H9 (cell line): ENCODE results near the gene PRKCZ. TPM values are rescaled to one million over a fixed set of nuclear protein-coding genes. Genes with fewer than 3 reads are reported as not detected.
A peak's percentile ranks its signal among the peaks of the same experiment; 100 is the strongest.

Source experiments
- DNase-seq: peaks from one replicate; pipeline ENCODE4 v3.0.0-alpha.2; 2017
- H2AFZ ChIP-seq: one replicate; pipeline ENCODE4 v1.6.1; 2013; ENCODE audit warnings: mild to moderate bottlenecking, low read length, control low read depth, moderate library complexity
- H2AK5ac ChIP-seq: 2 replicates; pipeline ENCODE4 v1.6.1; 2013; ENCODE audit warnings: low read length, control low read depth, mixed read lengths; ENCODE audit not compliant: insufficient read length
- H2BK120ac ChIP-seq: one replicate; pipeline ENCODE4 v1.6.1; 2013; ENCODE audit warnings: low read depth, mild to moderate bottlenecking, low read length, control low read depth, inconsistent platforms; ENCODE audit not compliant: poor library complexity, severe bottlenecking
- H2BK12ac ChIP-seq: 2 replicates; pipeline ENCODE4 v1.6.1; 2013; ENCODE audit warnings: low read length, control low read depth, mixed read lengths, low read depth; ENCODE audit not compliant: insufficient read length
- H2BK15ac ChIP-seq: 2 replicates; pipeline ENCODE4 v1.6.1; 2013; ENCODE audit warnings: low read depth, low read length, control low read depth
- H2BK20ac ChIP-seq: one replicate; pipeline ENCODE4 v1.6.1; 2013; ENCODE audit warnings: low read depth, mild to moderate bottlenecking, low read length, control low read depth, inconsistent platforms; ENCODE audit not compliant: poor library complexity, severe bottlenecking
- H2BK5ac ChIP-seq: 2 replicates; pipeline ENCODE4 v1.6.1; 2013; ENCODE audit warnings: low read length, control low read depth, mixed read lengths; ENCODE audit not compliant: insufficient read length
- H3K14ac ChIP-seq: 2 replicates; pipeline ENCODE4 v1.6.1; 2013; ENCODE audit warnings: low read length, control low read depth; ENCODE audit not compliant: insufficient read depth
- H3K18ac ChIP-seq: 2 replicates; pipeline ENCODE4 v1.6.1; 2013; ENCODE audit warnings: low read depth, mild to moderate bottlenecking, mixed read lengths, low read length, control low read depth; ENCODE audit not compliant: insufficient read length
- H3K23ac ChIP-seq: 2 replicates; pipeline ENCODE4 v1.6.1; 2013; ENCODE audit warnings: low read length, control low read depth, mixed read lengths, low read depth; ENCODE audit not compliant: insufficient read length
- H3K23me2 ChIP-seq: 2 replicates; pipeline ENCODE4 v1.6.1; 2013; ENCODE audit warnings: low read depth, mild to moderate bottlenecking, mixed read lengths, low read length, control low read depth; ENCODE audit not compliant: insufficient read length, poor library complexity, severe bottlenecking
- H3K27ac ChIP-seq: 2 replicates; pipeline ENCODE4 v1.5.1; 2013; ENCODE audit warnings: low read length, control low read depth, mixed read lengths, low read depth; ENCODE audit not compliant: insufficient read length
- H3K27me3 ChIP-seq: 2 replicates; pipeline ENCODE4 v1.6.1; 2013; ENCODE audit warnings: low read length, control low read depth, inconsistent platforms; ENCODE audit not compliant: insufficient read depth
- H3K4ac ChIP-seq: 2 replicates; pipeline ENCODE4 v1.6.1; 2013; ENCODE audit warnings: low read depth, mild to moderate bottlenecking, control low read depth, inconsistent platforms, low read length, moderate library complexity
- H3K4me1 ChIP-seq: 2 replicates; pipeline ENCODE4 v1.6.1; 2013; ENCODE audit warnings: low read length, control low read depth, inconsistent platforms; ENCODE audit not compliant: insufficient read depth
- H3K4me2 ChIP-seq: 2 replicates; pipeline ENCODE4 v1.6.1; 2013; ENCODE audit warnings: low read length, control low read depth, mixed read lengths; ENCODE audit not compliant: insufficient read length, insufficient read depth
- H3K56ac ChIP-seq: 2 replicates; pipeline ENCODE4 v1.6.1; 2013; ENCODE audit warnings: low read depth, mild to moderate bottlenecking, mixed read lengths, low read length, control low read depth; ENCODE audit not compliant: insufficient read length
- H3K79me1 ChIP-seq: 2 replicates; pipeline ENCODE4 v1.6.1; 2013; ENCODE audit warnings: low read depth, mild to moderate bottlenecking, moderate library complexity, low read length, control low read depth, inconsistent platforms; ENCODE audit not compliant: insufficient read depth, poor library complexity, severe bottlenecking
- H3K79me2 ChIP-seq: 2 replicates; pipeline ENCODE4 v1.6.1; 2013; ENCODE audit warnings: low read length, control low read depth, inconsistent platforms; ENCODE audit not compliant: insufficient read depth
- H3K9ac ChIP-seq: 2 replicates; pipeline ENCODE4 v1.6.1; 2013; ENCODE audit warnings: low read length, control low read depth, mixed read lengths; ENCODE audit not compliant: insufficient read length; ENCODE audit errors: extremely low read depth
- H3K9me3 ChIP-seq: one replicate; pipeline ENCODE4 v1.6.1; 2013; ENCODE audit warnings: low read depth, low read length, inconsistent platforms; ENCODE audit not compliant: control insufficient read depth
- H3T11ph ChIP-seq: one replicate; pipeline ENCODE4 v1.6.1; 2013; ENCODE audit warnings: mild to moderate bottlenecking, low read length, control low read depth, inconsistent platforms
- H4K20me1 ChIP-seq: one replicate; pipeline ENCODE4 v1.6.1; 2013; ENCODE audit not compliant: control insufficient read depth, insufficient read length, insufficient read depth
- H4K5ac ChIP-seq: 2 replicates; pipeline ENCODE4 v1.6.1; 2013; ENCODE audit warnings: low read depth, mild to moderate bottlenecking, mixed read lengths, low read length, control low read depth; ENCODE audit not compliant: insufficient read length
- H4K8ac ChIP-seq: replicated peaks from 2 replicates; pipeline ENCODE4 v1.6.1; 2013; ENCODE audit warnings: low read length, control low read depth, mixed read lengths, low read depth; ENCODE audit not compliant: insufficient read length
- H4K91ac ChIP-seq: 2 replicates; pipeline ENCODE4 v1.6.1; 2013; ENCODE audit warnings: low read depth, mild to moderate bottlenecking, moderate library complexity, mixed read lengths, low read length, control low read depth; ENCODE audit not compliant: insufficient read length
- H3K27ac Mint-ChIP-seq, 3 experiments: 2 replicates in 2 of 3; 3 replicates in 1 of 3; pipeline ENCODE4 v1.8.0; 2020 to 2021; ENCODE audit warnings: mixed read lengths in 3 of 3, mild to moderate bottlenecking in 1 of 3, moderate library complexity in 1 of 3
- H3K27me3 Mint-ChIP-seq: 2 replicates; pipeline ENCODE4 v1.8.0; 2021; ENCODE audit warnings: low read depth, mild to moderate bottlenecking, moderate library complexity, mixed read lengths
- H3K36me3 Mint-ChIP-seq, 3 experiments: 2 replicates in 2 of 3; 3 replicates in 1 of 3; pipeline ENCODE4 v1.8.0; 2020 to 2021; ENCODE audit warnings: low read depth in 3 of 3, mixed read lengths in 3 of 3; ENCODE audit not compliant: insufficient read depth in 1 of 3
- H3K4me1 Mint-ChIP-seq, 2 experiments: 2 replicates each; pipeline ENCODE4 v1.8.0; 2020; ENCODE audit warnings: mixed read lengths in 2 of 2
- H3K4me3 Mint-ChIP-seq, 2 experiments: 2 replicates in 1 of 2; 3 replicates in 1 of 2; pipeline ENCODE4 v1.8.0; 2020 to 2021; ENCODE audit warnings: mild to moderate bottlenecking in 2 of 2, mixed read lengths in 2 of 2, moderate library complexity in 1 of 2
- H3K9me3 Mint-ChIP-seq, 2 experiments: 2 replicates in 1 of 2; 3 replicates in 1 of 2; pipeline ENCODE4 v1.8.0; 2020; ENCODE audit warnings: mild to moderate bottlenecking in 2 of 2, mixed read lengths in 2 of 2, moderate library complexity in 1 of 2
- WGBS: extraction: QIAGEN DNeasy Blood & Tissue Kit; methylation state at CpG from one replicate; pipeline ENCODE4 v1.1.7; 2013; ENCODE audit warnings: missing lambda C conversion rate, low lambda C conversion rate, mixed read lengths; ENCODE audit not compliant: insufficient read length; ENCODE audit errors: extremely low coverage; 5-methylcytosine and 5-hydroxymethylcytosine counted together
- total RNA-seq: library from RNA; stranded (reverse); gene quantifications from 2 replicates; pipeline ENCODE4 v1.2.1, GENCODE V29; 2021
- TF ChIP-seq, protein P1 (sequence below): fragments of 200-600 bp; sonication (generic); conservative IDR thresholded peaks from 3 replicates; pipeline ENCODE4 v1.8.0; 2021; ENCODE audit warnings: antibody characterized with exemption, mild to moderate bottlenecking

PRKCZ gene
- total RNA-seq, 1 experiment from 2014 or later, result 48.4 TPM

DNA sequence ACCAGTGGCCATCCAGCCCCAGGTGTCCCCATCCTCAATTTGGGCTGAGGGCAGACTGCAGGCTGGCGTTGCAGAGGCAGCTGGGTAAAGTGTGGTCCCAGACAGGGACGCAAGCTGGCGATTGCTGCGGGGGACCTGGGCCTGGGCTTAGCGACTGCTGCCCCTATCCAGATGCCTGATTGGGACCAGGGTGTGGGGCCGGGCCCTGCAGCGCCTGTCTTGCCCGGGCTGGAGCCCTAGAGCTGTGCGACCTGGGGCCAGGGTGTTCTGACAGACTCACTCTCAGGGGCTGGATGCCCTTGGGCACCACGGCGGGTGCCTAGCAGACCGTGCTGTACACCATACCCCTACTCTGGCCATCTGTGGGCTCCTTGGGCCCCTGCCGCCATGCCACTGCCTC, 160.6 kb downstream of the PRKCZ start:
- H3K18ac ChIP-seq, result no peak overlapping the region
- H3K23me2 ChIP-seq, result peaks cover 2% of the 10 kb centered on the region
- H2BK20ac ChIP-seq, result no peak overlapping the region
- peak overlapping the region; percentile 11 for H2BK12ac ChIP-seq
- peaks cover 10 to 36% of the 10 kb centered on the region in 2 experiments for H3K4me1 Mint-ChIP-seq
- H3K36me3 Mint-ChIP-seq, result no peaks in the 10 kb centered on the region; a peak in 1 of 7 replicates
- no peak overlapping the region for H3K56ac ChIP-seq
- H3K4ac ChIP-seq, result no peak overlapping the region
- H3K9me3 Mint-ChIP-seq, result no peaks in the 10 kb centered on the region
- H3K27me3 Mint-ChIP-seq, result peaks cover 13% of the 10 kb centered on the region
- TF ChIP-seq, protein P1, sequence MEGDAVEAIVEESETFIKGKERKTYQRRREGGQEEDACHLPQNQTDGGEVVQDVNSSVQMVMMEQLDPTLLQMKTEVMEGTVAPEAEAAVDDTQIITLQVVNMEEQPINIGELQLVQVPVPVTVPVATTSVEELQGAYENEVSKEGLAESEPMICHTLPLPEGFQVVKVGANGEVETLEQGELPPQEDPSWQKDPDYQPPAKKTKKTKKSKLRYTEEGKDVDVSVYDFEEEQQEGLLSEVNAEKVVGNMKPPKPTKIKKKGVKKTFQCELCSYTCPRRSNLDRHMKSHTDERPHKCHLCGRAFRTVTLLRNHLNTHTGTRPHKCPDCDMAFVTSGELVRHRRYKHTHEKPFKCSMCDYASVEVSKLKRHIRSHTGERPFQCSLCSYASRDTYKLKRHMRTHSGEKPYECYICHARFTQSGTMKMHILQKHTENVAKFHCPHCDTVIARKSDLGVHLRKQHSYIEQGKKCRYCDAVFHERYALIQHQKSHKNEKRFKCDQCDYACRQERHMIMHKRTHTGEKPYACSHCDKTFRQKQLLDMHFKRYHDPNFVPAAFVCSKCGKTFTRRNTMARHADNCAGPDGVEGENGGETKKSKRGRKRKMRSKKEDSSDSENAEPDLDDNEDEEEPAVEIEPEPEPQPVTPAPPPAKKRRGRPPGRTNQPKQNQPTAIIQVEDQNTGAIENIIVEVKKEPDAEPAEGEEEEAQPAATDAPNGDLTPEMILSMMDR, result no peak
- H3T11ph ChIP-seq, result no peak overlapping the region
- H3K4me3 Mint-ChIP-seq, result no peak overlapping the region; a peak in 1 of 5 replicates
- no peaks in the 10 kb centered on the region for H4K20me1 ChIP-seq
- H3K27ac ChIP-seq, result no peak overlapping the region
- H2BK120ac ChIP-seq, result no peak overlapping the region
- no peaks in the 10 kb centered on the region for H3K9me3 ChIP-seq
- no peak overlapping the region for H2BK15ac ChIP-seq
- no peak overlapping the region for H4K5ac ChIP-seq
- no CpG with 5 or more reads among the region's 13 CpGs for WGBS
- no peak overlapping the region for H2AFZ ChIP-seq
- no peak overlapping the region for H3K23ac ChIP-seq
- H4K91ac ChIP-seq, result no peak overlapping the region
- H3K4me2 ChIP-seq, result no peak overlapping the region
- H3K27me3 ChIP-seq, result no peaks in the 10 kb centered on the region
- H3K27ac Mint-ChIP-seq, result no peak overlapping the region
- H3K79me1 ChIP-seq, result no peaks in the 10 kb centered on the region
- no peak for DNase-seq
- no peak overlapping the region for H2BK5ac ChIP-seq
- H3K14ac ChIP-seq, result no peak overlapping the region
- H2AK5ac ChIP-seq, result no peak overlapping the region
- H3K79me2 ChIP-seq, result no peaks in the 10 kb centered on the region
- H3K9ac ChIP-seq, result no peak overlapping the region
- H4K8ac ChIP-seq, result no peak overlapping the region
- no peaks in the 10 kb centered on the region for H3K4me1 ChIP-seq
